DOHH2 (cell line): ENCODE results near the gene EYA2.

Source experiments
- H3F3A ChIP-seq: fragments of 200-600 bp; sonication (generic), shearing (Covaris generic); 2 replicates; pipeline ENCODE4 v1.6.0; 2016; ENCODE audit warnings: antibody characterized with exemption, mild to moderate bottlenecking; ENCODE audit not compliant: control insufficient read depth, insufficient read depth
- H3K27ac ChIP-seq: fragments of 200-600 bp; sonication (generic); 2 replicates; pipeline ENCODE4 v1.5.1; 2014; ENCODE audit warnings: low read depth, mild to moderate bottlenecking, low read length, moderate library complexity
- H3K27me3 ChIP-seq: fragments of 200-600 bp; sonication (generic); 2 replicates; pipeline ENCODE4 v1.6.1; 2014; ENCODE audit warnings: mild to moderate bottlenecking, low read length, mixed read lengths; ENCODE audit not compliant: control insufficient read depth
- H3K36me3 ChIP-seq: fragments of 200-600 bp; sonication (generic); 2 replicates; pipeline ENCODE4 v1.6.1; 2014; ENCODE audit warnings: mild to moderate bottlenecking, low read length, moderate library complexity, mixed read lengths; ENCODE audit not compliant: control insufficient read depth
- H3K4me1 ChIP-seq: fragments of 200-600 bp; sonication (generic); 2 replicates; pipeline ENCODE4 v1.6.1; 2014; ENCODE audit warnings: mild to moderate bottlenecking, low read length, mixed read lengths; ENCODE audit not compliant: control insufficient read depth
- H3K4me2 ChIP-seq: fragments of 200-600 bp; sonication (generic); 2 replicates; pipeline ENCODE4 v1.6.0; 2014; ENCODE audit warnings: mild to moderate bottlenecking, low read length, moderate library complexity
- H3K4me3 ChIP-seq: fragments of 200-600 bp; sonication (generic); 2 replicates; pipeline ENCODE4 v1.5.1; 2014; ENCODE audit warnings: mild to moderate bottlenecking, low read length, mixed read lengths
- H3K79me2 ChIP-seq: fragments of 200-600 bp; sonication (generic); 2 replicates; pipeline ENCODE4 v1.6.1; 2014; ENCODE audit warnings: mild to moderate bottlenecking, low read length, mixed read lengths; ENCODE audit not compliant: control insufficient read depth
- H3K9me2 ChIP-seq: fragments of 200-600 bp; sonication (generic); replicated peaks from 2 replicates; pipeline ENCODE4 v1.6.1; 2014; ENCODE audit warnings: mild to moderate bottlenecking, low read length, mixed read lengths; ENCODE audit not compliant: control insufficient read depth
- H3K9me3 ChIP-seq: fragments of 200-600 bp; sonication (generic); 2 replicates; pipeline ENCODE4 v1.6.1; 2014; ENCODE audit warnings: antibody characterized with exemption, low read length, mixed read lengths; ENCODE audit not compliant: control insufficient read depth, insufficient read depth
- H4K20me1 ChIP-seq: fragments of 200-600 bp; sonication (generic); 2 replicates; pipeline ENCODE4 v1.6.0; 2014; ENCODE audit warnings: low read depth, mild to moderate bottlenecking, antibody characterized with exemption, low read length, moderate library complexity; ENCODE audit not compliant: control insufficient read depth, insufficient read depth
- CTCF ChIP-seq: fragments of 200-600 bp; sonication (generic); IDR thresholded peaks from one replicate; pipeline ENCODE4 v1.5.1; 2014; ENCODE audit warnings: antibody characterized with exemption, mild to moderate bottlenecking, low read depth, low read length; ENCODE audit not compliant: poor library complexity, severe bottlenecking
- EZH2phosphoT487 ChIP-seq: fragments of 200-600 bp; sonication (generic); IDR thresholded peaks from 2 replicates; pipeline ENCODE4 v1.6.1; 2017; ENCODE audit warnings: borderline replicate concordance, mild to moderate bottlenecking, antibody characterized with exemption, low read length, moderate library complexity, mixed read lengths

EYA2 gene

GRCh38 chr20:47148059-47148458, 253.4 kb downstream of the EYA2 start:
- Histone ChIP-seq H3K9me3 (no peaks in the 10 kb centered on the region), H3K4me1 (no peaks in the 10 kb centered on the region), H3K27ac (no peak overlapping the region), H3K27me3 (no peaks in the 10 kb centered on the region), H3K79me2 (no peaks in the 10 kb centered on the region), H3K36me3 (no peaks in the 10 kb centered on the region), H3F3A (no peaks in the 10 kb centered on the region), H3K4me2 (no peak overlapping the region), H3K4me3 (no peak overlapping the region), H3K9me2 (no peaks in the 10 kb centered on the region), H4K20me1 (no peaks in the 10 kb centered on the region)
- no peak for TF ChIP-seq EZH2phosphoT487
- TF ChIP-seq CTCF: no peak

GRCh38 chr20:47149939-47150338, 255.3 kb downstream of the EYA2 start:
- Histone ChIP-seq H4K20me1 (no peaks in the 10 kb centered on the region), H3K4me3 (no peak overlapping the region), H3K4me1 (no peaks in the 10 kb centered on the region), H3K9me3 (no peaks in the 10 kb centered on the region), H3K27me3 (no peaks in the 10 kb centered on the region), H3K4me2 (no peak overlapping the region), H3K9me2 (no peaks in the 10 kb centered on the region), H3K36me3 (no peaks in the 10 kb centered on the region), H3F3A (no peaks in the 10 kb centered on the region), H3K79me2 (no peaks in the 10 kb centered on the region), H3K27ac (no peak overlapping the region)
- TF ChIP-seq CTCF (no peak), EZH2phosphoT487 (no peak)

- Histone ChIP-seq H3K36me3 (no peaks in the 10 kb centered on the region), H3K9me3 (no peaks in the 10 kb centered on the region), H3F3A (no peaks in the 10 kb centered on the region), H3K4me3 (no peak overlapping the region), H3K27ac (no peak overlapping the region), H3K79me2 (no peaks in the 10 kb centered on the region), H4K20me1 (no peaks in the 10 kb centered on the region), H3K4me1 (no peaks in the 10 kb centered on the region), H3K4me2 (no peak overlapping the region), H3K27me3 (no peaks in the 10 kb centered on the region), H3K9me2 (no peaks in the 10 kb centered on the region)
- TF ChIP-seq CTCF (peak; percentile 76), EZH2phosphoT487 (no peak)
These were observed 255.9 kb downstream of the EYA2 start for GRCh38 chr20:47150403-47151152.
